ENCODE results near the gene HSF2.

DNA sequence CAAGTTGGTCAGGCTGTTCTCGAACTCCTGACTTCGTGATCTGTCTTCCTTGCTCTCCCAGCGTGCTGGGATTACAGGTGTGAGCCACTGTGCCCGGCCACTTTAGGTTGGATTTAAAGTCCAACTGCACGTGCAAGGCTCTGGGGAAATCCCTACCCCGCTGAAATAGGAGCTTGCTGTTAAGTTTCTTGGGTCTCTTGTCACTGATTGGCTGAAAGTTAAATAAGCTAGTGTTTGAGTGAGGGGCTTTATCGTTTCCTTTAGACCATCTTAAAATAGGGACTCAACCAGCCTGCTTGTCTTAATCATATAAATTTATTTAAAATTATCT is 83.3 kb downstream of the HSF2 start:
- TF ChIP-seq, protein P1, sequence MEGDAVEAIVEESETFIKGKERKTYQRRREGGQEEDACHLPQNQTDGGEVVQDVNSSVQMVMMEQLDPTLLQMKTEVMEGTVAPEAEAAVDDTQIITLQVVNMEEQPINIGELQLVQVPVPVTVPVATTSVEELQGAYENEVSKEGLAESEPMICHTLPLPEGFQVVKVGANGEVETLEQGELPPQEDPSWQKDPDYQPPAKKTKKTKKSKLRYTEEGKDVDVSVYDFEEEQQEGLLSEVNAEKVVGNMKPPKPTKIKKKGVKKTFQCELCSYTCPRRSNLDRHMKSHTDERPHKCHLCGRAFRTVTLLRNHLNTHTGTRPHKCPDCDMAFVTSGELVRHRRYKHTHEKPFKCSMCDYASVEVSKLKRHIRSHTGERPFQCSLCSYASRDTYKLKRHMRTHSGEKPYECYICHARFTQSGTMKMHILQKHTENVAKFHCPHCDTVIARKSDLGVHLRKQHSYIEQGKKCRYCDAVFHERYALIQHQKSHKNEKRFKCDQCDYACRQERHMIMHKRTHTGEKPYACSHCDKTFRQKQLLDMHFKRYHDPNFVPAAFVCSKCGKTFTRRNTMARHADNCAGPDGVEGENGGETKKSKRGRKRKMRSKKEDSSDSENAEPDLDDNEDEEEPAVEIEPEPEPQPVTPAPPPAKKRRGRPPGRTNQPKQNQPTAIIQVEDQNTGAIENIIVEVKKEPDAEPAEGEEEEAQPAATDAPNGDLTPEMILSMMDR (IDR thresholded peaks at IDR 0.05), result no peak
- TF ChIP-seq POLR2A (IDR thresholded peaks at IDR 0.05), result no peak
